SK-N-SH (cell line): ENCODE results near the gene C9orf72.

Experiments
- EP300 ChIP-seq, 2 experiments: IDR thresholded peaks; 2 replicates each; pipeline versions ENCODE4 v1.4.0 to v1.6.1; 2012; ENCODE audit warnings: borderline replicate concordance in 1 of 2, low read depth in 1 of 2, low read length in 1 of 2
- FOXM1 ChIP-seq: IDR thresholded peaks from 2 replicates; pipeline ENCODE4 v1.4.0; 2012; ENCODE audit warnings: low read depth, mild to moderate bottlenecking
- GATA2 ChIP-seq: sonication (generic); formaldehyde crosslinking; IDR thresholded peaks from 2 replicates; pipeline ENCODE4 v1.5.0; 2020; ENCODE audit warnings: mild to moderate bottlenecking, missing genetic modification reagents
- JUND ChIP-seq: IDR thresholded peaks from 2 replicates; pipeline ENCODE4 v1.4.0; 2012
- MAX ChIP-seq: IDR thresholded peaks from 2 replicates; pipeline ENCODE4 v1.4.0; 2012; ENCODE audit warnings: low read depth
- NFIC ChIP-seq: IDR thresholded peaks from 2 replicates; pipeline ENCODE4 v1.4.0; 2012; ENCODE audit warnings: borderline replicate concordance
- TCF12 ChIP-seq: IDR thresholded peaks from 2 replicates; pipeline ENCODE4 v1.4.0; 2012
- YY1 ChIP-seq: IDR thresholded peaks from 2 replicates; pipeline ENCODE4 v1.4.0; 2012; ENCODE audit warnings: low read depth, mild to moderate bottlenecking
- TF ChIP-seq, protein P1 (sequence below): fragments of 200-600 bp; sonication (generic); IDR thresholded peaks from 2 replicates; pipeline ENCODE4 v1.6.1; 2017; ENCODE audit warnings: antibody characterized with exemption, mild to moderate bottlenecking, moderate library complexity

DNA sequence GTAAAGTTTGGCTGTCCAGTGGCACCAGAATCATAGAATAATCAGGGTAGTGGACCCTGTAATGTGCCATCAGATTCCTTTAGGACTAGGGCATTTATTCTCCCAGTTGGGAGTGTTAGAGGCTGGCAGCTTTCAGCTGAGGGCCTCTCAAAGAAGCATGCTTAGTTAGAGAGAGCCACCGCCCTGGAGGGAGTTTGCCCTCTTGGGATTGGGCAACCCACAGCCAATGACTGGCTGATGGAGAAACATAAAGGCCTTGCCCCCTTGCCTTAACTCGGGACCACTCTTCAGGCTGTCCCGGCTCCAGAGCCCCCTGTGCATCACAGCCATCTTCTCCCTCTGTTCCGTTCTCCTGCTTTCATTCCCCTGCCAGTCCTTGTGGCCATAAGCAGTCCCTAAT lies 69.7 kb downstream of the C9orf72 start:
- TF ChIP-seq GATA2: no peak
- no peak for TF ChIP-seq JUND
- TF ChIP-seq, protein P1, sequence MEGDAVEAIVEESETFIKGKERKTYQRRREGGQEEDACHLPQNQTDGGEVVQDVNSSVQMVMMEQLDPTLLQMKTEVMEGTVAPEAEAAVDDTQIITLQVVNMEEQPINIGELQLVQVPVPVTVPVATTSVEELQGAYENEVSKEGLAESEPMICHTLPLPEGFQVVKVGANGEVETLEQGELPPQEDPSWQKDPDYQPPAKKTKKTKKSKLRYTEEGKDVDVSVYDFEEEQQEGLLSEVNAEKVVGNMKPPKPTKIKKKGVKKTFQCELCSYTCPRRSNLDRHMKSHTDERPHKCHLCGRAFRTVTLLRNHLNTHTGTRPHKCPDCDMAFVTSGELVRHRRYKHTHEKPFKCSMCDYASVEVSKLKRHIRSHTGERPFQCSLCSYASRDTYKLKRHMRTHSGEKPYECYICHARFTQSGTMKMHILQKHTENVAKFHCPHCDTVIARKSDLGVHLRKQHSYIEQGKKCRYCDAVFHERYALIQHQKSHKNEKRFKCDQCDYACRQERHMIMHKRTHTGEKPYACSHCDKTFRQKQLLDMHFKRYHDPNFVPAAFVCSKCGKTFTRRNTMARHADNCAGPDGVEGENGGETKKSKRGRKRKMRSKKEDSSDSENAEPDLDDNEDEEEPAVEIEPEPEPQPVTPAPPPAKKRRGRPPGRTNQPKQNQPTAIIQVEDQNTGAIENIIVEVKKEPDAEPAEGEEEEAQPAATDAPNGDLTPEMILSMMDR: no peak
- no peak for TF ChIP-seq FOXM1
- TF ChIP-seq MAX: no peak
- no peak for TF ChIP-seq EP300 (IDR thresholded peaks at IDR 0.05; ENCODE audit: borderline replicate concordance in 1 of 2, low read depth in 1 of 2, low read length in 1 of 2)
- TF ChIP-seq YY1: no peak
- TF ChIP-seq NFIC: no peak
- TF ChIP-seq TCF12: no peak
